Measurements from ENCODE around the gene RNF213. TPM values are rescaled to one million over a fixed set of nuclear protein-coding genes. Genes with fewer than 3 reads are reported as not detected.
"Not testable (repeated sequence)": the region's sequence is repeated elsewhere in the genome, so short reads cannot be mapped to it uniquely, and the experiment has no call there.

Gene RNF213
- total RNA-seq, 1 experiment from 2014 or later = 13.0 TPM

GRCh38 chr17:80295559-80295958, 34.9 kb downstream of the RNF213 start:
- H3K9me3 ChIP-seq (replicated peaks) = peaks cover 4% of the 10 kb centered on the region
- no peak for DNase-seq
- H3K27me3 ChIP-seq = no peaks in the 10 kb centered on the region
- no peak overlapping the region for H3K4me3 ChIP-seq
- H3K27ac ChIP-seq = no peak overlapping the region
- H3K36me3 ChIP-seq = peaks cover 5% of the 10 kb centered on the region; the same call in 1 of the 2 replicates
- no peaks in the 10 kb centered on the region for H3K4me1 ChIP-seq

DNA sequence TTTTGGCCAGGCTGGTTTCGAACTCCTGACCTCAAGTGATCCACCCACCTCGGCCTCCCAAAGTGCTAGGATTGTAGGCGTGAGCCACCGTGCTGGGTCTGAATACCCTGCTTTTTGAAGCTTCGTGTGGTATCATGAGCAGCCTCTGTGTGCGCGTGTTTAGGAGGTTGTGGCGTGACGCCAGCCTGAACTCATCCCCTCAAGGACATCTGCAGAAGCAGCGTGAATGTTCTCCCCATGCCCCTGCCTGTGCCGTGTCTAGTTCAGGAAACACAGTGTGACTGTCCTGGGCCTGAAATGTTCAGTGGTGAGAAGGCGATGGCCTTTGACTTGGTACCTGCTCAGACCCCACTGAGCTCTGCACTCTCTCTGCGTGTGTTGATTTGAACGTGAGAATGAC, 35.6 kb downstream of the RNF213 start:
- Histone ChIP-seq H3K27ac (no peak overlapping the region), H3K4me3 (no peak overlapping the region), H3K4me1 (no peaks in the 10 kb centered on the region), H3K27me3 (no peaks in the 10 kb centered on the region), H3K9me3 (replicated peaks) (peaks cover 4% of the 10 kb centered on the region), H3K36me3 (peaks cover 5% of the 10 kb centered on the region; the same call in 1 of the 2 replicates)
- no peak for DNase-seq

GRCh38 chr17:80297996-80298560, 37.4 kb downstream of the RNF213 start:
- no peak for DNase-seq
- Histone ChIP-seq H3K27ac (no peak overlapping the region), H3K27me3 (no peaks in the 10 kb centered on the region), H3K4me3 (no peak overlapping the region), H3K36me3 (peaks cover 7% of the 10 kb centered on the region; the same call in 1 of the 2 replicates), H3K4me1 (no peaks in the 10 kb centered on the region), H3K9me3 (replicated peaks) (peaks cover 4% of the 10 kb centered on the region)

DNA sequence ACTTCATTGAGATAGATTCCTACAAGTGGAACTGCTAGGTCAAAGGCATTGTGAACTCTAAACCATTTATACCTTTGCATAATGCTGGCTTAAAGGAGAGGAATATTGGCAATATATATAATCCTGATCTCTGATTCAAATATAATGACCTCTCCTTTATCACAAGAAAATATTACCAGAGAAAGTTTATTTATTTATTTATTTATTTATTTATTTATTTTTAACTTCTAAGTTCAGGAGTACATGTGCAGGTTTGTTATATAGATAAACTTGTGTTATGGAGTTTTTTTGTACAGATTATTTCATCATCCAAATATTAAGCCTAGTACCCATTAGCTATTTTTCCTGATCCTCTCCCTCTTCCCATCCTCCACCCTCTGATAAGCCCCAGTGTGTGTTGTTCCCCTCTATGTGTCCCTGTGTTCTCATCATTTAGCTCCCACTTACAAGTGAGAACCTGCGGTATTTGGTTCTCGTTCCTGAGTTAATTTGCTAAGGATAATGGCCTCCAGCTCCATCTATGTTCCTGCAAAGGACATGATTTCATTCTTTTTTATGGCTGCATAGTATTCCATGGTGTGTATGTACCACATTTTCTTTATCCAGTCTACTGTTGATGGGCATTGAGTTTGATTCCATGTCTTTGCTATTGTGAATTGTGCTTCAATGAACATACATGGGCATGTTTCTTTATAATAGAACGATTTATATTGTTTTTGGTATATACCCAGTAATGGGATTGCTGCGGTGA, 38.9 kb downstream of the RNF213 start:
- DNase-seq, H3K27me3 ChIP-seq, H3K27ac ChIP-seq, H3K4me1 ChIP-seq, H3K4me3 ChIP-seq, H3K36me3 ChIP-seq: not testable (repeated sequence)
- H3K9me3 ChIP-seq (replicated peaks) = peaks cover 10% of the 10 kb centered on the region

DNA sequence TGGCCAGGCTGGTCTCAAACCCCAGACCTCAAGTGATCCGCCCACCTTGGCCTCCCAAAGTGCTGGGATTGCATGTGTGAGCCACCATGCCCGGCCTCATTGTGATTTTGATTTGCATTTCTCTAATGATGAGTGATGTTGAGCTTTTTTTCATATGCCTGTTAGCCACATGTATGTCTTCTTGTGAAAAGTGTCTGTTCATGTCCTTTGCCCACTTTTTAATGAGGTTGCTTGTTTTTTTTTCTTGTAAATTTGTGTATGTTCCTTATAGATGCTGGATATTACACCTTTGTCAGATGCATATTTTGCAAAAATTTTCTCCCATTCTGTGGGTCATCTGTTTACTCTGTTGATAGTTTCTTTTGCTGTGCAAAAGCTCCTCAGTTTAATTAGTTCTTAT, 40.1 kb downstream of the RNF213 start:
- not testable (repeated sequence) for H3K4me1 ChIP-seq, H3K36me3 ChIP-seq, DNase-seq, H3K27ac ChIP-seq, H3K4me3 ChIP-seq, H3K27me3 ChIP-seq
- H3K9me3 ChIP-seq (replicated peaks) = peaks cover 10% of the 10 kb centered on the region

- peaks cover 7% of the 10 kb centered on the region; the same call in 1 of the 2 replicates for H3K36me3 ChIP-seq
- H3K27ac ChIP-seq = no peak overlapping the region
- H3K4me1 ChIP-seq = no peaks in the 10 kb centered on the region
- H3K27me3 ChIP-seq = no peaks in the 10 kb centered on the region
- no peak overlapping the region for H3K4me3 ChIP-seq
- peaks cover 10% of the 10 kb centered on the region for H3K9me3 ChIP-seq (replicated peaks)
- DNase-seq = peak in 1 of 2 experiments; percentile 41
Measured at GRCh38 chr17:80303824-80304223, 43.2 kb downstream of the RNF213 start.

- no peaks in the 10 kb centered on the region; the same call in 1 of the 2 replicates for H3K36me3 ChIP-seq
- H3K4me1 ChIP-seq = no peaks in the 10 kb centered on the region
- no peak overlapping the region for H3K4me3 ChIP-seq
- H3K27ac ChIP-seq = no peak overlapping the region
- peaks cover 9% of the 10 kb centered on the region for H3K9me3 ChIP-seq (replicated peaks)
- H3K27me3 ChIP-seq = no peaks in the 10 kb centered on the region
- no peak for DNase-seq
Measured at GRCh38 chr17:80307994-80308691, 47.5 kb downstream of the RNF213 start.

GRCh38 chr17:80308692-80309517, 48.3 kb downstream of the RNF213 start:
- no peaks in the 10 kb centered on the region for H3K27me3 ChIP-seq
- peaks cover 6% of the 10 kb centered on the region for H3K9me3 ChIP-seq (replicated peaks)
- no peak overlapping the region for H3K4me3 ChIP-seq
- no peaks in the 10 kb centered on the region; the same call in 1 of the 2 replicates for H3K36me3 ChIP-seq
- DNase-seq = no peak
- H3K4me1 ChIP-seq = no peaks in the 10 kb centered on the region
- H3K27ac ChIP-seq = no peak overlapping the region

DNA sequence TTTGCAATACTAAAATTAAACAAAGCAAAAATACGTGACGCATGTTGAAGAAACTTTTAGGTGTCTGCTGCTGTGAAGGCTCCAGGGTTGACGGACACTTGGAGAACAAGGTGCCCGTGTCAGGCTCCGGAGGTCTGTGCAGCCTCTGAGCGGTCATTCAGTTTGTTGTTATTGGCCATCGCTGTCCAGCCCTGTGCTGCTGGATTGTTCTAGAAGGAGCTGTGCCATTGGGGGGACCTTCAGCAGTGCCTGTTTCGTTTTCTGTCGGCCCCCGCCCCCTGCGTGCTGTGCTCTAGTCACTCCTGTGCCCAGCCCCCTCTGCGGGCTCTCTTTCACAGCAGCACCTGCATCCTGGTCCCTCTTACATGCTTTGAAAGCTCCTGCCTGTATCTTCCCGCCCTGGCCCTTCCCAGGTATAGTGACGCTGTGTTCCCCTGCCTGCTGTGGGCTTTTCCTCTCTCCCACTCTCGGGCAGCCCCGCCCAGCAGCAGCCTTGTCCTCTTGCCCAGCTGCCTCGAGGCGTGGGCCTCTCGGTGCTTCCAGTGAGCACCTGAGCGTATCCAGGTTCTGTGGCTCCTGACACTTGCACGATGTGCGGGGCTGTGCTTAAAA, 50.7 kb downstream of the RNF213 start:
- no peak for DNase-seq

DNA sequence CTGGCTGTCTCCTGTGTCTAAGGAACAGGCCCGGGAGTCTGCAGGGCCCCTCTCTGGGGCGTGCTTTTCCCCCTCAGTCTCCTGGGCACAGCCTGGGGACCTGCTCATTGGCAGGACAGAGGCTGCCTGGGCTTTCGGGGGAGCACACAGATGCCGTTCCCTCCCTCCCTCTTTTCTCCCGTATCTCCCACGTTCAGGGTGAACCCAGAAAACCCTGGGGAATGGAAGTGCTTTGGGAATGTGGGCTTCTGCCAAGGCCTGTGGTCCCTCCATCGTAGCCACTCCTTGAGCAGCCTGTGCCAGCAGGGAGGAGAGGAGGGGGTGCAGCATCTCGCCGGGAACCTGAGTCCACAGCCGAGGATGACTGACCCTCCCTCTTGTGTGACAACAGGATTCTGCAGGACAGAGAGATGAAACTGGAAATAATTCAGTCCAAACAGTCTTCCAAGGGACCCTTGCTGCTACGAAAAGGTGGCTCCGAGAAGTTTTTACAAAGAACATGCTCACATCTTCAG, 52.0 kb downstream of the RNF213 start:
- no peaks in the 10 kb centered on the region for H3K27me3 ChIP-seq
- no peaks in the 10 kb centered on the region; the same call in 1 of the 2 replicates for H3K36me3 ChIP-seq
- no peak overlapping the region for H3K4me3 ChIP-seq
- no peak for DNase-seq
- 0 out of 2 replicates have a peak, but pooled peaks cover 3% of the 10 kb centered on the region for H3K9me3 ChIP-seq (replicated peaks)
- H3K4me1 ChIP-seq = no peaks in the 10 kb centered on the region
- H3K27ac ChIP-seq = no peak overlapping the region

More for the DNA sequence above, 50.7 kb downstream of the RNF213 start:
- 0 out of 2 replicates have a peak, but pooled peaks cover 3% of the 10 kb centered on the region for H3K9me3 ChIP-seq (replicated peaks)
- no peak overlapping the region for H3K4me3 ChIP-seq
- no peaks in the 10 kb centered on the region; the same call in 1 of the 2 replicates for H3K36me3 ChIP-seq
- no peaks in the 10 kb centered on the region for H3K4me1 ChIP-seq
- H3K27me3 ChIP-seq = no peaks in the 10 kb centered on the region
- no peak overlapping the region for H3K27ac ChIP-seq

DNA sequence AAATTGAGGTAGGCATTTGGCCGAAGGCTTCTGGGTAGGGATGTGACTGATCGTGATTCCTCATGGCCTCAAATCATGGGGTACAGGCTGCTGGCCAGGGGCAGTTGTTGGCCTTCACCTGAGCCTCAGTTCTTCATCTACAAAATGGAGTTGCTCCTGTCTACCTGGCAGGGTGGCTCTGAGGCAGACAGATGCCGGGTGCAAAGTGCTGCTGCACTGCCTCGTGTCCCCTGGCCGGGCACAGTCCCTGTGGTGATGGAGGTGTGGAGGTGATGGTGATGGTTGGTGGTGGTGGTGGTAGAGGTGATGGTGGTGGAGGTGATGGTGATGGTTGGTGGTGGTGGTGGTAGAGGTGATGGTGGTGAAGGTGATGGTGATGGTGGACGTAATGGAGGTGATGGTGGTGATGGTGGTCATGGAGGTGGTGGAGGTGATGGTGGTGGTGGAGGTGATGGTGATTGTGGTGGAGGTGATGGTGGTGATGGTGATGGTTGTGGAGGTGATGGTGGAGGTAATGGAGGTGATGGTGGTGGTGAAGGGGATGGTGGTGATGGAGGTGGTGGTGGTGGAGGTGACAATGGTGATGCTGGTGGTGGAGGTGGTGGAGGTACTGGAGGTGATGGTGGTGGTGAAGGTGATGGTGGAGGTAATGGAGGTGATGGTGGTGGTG, 52.6 kb downstream of the RNF213 start:
- H3K4me3 ChIP-seq = no peak overlapping the region
- H3K27ac ChIP-seq = no peak overlapping the region
- H3K27me3 ChIP-seq = no peaks in the 10 kb centered on the region
- H3K9me3 ChIP-seq (replicated peaks) = 0 out of 2 replicates have a peak, but pooled peaks cover 3% of the 10 kb centered on the region
- no peak for DNase-seq
- no peaks in the 10 kb centered on the region for H3K4me1 ChIP-seq
- H3K36me3 ChIP-seq = no peaks in the 10 kb centered on the region; the same call in 1 of the 2 replicates

DNA sequence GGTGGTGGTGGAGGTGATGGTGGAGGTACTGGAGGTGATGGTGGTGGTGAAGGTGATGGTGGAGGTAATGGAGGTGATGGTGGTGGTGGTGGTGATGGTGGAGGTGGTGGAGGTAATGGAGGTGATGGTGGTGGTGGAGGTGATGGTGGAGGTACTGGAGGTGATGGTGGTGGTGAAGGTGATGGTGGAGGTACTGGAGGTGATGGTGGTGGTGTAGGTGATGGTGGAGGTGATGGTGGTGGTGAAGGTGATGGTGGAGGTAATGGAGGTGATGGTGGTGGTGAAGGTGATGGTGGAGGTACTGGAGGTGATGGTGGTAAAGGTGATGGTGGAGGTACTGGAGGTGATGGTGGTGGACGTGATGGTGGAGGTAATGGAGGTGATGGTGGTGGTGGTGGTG, 53.3 kb downstream of the RNF213 start:
- not testable (repeated sequence) for H3K4me3 ChIP-seq; H3K9me3 ChIP-seq (replicated peaks); H3K27ac ChIP-seq; DNase-seq; H3K27me3 ChIP-seq; H3K36me3 ChIP-seq; H3K4me1 ChIP-seq

GRCh38 chr17:80315517-80316182, 55.0 kb downstream of the RNF213 start:
- Histone ChIP-seq H3K36me3 (no peaks in the 10 kb centered on the region; the same call in 1 of the 2 replicates), H3K27ac (no peak overlapping the region), H3K4me1 (peaks cover 8% of the 10 kb centered on the region; the same call in 1 of the 2 replicates), H3K9me3 (replicated peaks) (0 out of 2 replicates have a peak, but pooled peaks cover 3% of the 10 kb centered on the region), H3K27me3 (no peaks in the 10 kb centered on the region), H3K4me3 (no peak overlapping the region)
- DNase-seq = no peak

All from SJCRH30 (cell line).